ENCODE data around the gene BHLHE23.
"Not testable (repeated sequence)": the region's sequence is repeated elsewhere in the genome, so short reads cannot be mapped to it uniquely, and the experiment has no call there.

The BHLHE23 gene

DNA sequence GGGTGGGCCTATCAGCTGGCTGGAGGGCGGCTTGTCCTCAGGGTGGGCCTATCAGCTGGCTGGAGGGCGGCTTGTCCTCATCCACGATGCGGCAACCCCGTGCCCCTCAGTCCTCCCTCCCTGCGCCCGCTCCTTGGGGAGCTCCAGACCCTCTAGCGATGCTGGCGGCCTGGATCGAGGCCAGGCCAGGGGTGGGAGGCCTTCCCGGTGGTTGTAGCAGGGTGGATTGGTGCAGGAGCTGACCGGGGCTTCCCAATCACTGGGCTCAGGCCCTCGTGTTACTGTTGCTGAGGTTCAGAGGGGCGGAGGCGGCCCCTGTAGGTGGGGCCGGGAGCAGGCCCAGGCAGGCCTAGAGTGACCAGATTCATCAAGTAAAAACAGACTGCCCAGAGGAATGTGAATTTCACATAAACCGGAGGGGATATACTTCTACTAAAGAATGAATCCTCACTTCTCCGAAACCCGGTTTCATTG, 45.4 kb downstream of the BHLHE23 start:
- no peak for DNase-seq (ENCODE audit: low read depth)

DNA sequence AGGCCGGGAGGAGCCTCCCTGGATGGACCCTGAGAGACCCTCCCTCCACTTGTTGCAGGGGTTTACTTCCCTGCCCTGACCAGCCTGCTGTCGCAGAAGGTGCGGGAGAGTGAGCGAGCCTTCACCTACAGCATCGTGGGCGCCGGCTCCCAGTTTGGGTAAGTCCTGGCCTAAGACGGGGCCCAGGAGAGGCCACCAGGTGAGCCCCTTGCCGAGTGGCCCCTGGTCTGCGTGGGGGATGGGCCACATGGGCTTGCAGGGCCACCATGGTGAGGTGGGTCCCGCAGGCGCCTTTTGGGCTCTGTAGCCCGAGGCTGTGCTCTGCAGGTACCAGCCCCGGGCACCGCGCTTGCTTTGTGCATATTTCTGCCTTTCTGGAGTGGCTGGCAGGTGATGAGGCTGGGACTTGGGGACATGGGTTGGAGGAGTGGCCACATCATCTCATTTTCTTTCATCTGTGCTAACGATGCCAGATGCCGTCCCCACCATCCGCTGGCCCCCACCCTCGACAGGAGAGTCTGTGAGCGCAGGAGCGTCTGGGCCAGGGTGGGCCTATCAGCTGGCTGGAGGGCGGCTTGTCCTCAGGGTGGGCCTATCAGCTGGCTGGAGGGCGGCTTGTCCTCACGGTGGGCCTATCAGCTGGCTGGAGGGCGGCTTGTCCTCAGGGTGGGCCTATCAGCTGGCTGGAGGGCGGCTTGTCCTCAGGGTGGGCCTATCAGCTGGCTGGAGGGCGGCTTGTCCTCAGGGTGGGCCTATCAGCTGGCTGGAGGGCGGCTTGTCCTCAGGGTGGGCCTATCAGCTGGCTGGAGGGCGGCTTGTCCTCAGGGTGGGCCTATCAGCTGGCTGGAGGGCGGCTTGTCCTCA, 46.1 kb downstream of the BHLHE23 start:
- DNase-seq (ENCODE audit: low read depth), result not testable (repeated sequence)

DNA sequence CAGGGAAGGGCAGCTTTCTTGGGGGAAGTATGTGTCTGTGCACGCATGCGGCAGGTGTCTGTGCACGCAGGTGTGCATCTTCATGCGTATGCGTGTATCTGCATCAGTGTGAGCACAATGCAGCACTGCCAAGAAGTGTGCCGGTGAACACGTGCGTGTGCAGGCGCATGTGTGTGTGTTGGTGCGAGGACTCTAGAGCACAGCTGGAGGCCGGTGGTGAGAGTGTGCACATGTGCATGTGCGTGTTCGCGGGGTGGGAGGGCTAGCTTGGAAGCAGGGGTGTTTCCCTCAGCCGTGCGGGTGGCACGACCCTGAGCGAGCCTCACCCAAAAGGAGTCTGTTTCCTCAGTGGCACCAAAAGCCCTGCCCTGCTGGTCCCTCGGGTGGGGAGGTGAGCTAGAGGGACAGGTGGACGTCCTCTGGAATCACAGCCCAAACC, 46.7 kb downstream of the BHLHE23 start:
- no peak for DNase-seq (ENCODE audit: low read depth)

DNA sequence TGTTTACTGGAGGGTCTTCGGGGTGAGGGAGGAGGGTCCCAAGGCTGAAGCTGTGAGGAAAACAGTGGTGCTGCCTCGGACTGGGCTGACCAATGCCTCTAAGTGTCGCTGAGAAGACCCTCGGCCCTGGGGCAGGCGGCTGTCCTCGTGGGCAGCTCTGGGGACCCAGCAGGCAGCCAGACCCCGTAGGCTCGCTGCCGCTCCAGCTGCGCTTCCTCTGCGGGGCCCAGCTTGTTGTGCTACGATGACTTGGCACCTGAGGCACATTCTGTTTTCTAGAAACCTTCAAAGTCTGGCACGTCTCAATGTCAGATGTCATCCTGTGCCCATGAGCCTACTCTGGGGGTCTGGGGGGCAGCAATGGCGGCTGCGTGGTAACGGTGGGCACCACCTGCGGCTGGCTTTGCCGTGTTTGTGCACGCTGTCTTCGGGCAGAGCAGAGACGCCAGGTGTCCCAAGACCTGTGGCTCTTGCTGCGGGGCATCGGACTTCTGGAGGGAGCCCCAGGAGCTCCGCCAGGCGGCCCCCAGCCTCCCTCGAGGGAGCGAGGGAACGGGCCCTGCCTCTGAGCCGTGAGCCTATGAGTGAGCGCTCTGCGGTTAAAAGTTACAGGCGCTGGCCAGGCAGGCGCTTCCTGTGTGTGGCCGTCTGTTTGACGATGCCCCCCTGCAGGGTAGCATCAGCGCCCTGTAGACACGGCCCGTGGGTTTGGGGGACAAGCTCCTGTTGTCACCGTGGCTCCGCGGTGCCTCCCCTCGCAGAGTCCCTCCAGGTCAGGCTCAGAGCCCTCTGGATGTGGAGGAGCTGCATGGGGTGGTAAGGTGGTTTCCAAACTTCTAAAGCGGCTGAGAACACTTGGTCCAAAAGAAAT, 47.4 kb downstream of the BHLHE23 start:
- DNase-seq (ENCODE audit: low read depth), result no peak

DNA sequence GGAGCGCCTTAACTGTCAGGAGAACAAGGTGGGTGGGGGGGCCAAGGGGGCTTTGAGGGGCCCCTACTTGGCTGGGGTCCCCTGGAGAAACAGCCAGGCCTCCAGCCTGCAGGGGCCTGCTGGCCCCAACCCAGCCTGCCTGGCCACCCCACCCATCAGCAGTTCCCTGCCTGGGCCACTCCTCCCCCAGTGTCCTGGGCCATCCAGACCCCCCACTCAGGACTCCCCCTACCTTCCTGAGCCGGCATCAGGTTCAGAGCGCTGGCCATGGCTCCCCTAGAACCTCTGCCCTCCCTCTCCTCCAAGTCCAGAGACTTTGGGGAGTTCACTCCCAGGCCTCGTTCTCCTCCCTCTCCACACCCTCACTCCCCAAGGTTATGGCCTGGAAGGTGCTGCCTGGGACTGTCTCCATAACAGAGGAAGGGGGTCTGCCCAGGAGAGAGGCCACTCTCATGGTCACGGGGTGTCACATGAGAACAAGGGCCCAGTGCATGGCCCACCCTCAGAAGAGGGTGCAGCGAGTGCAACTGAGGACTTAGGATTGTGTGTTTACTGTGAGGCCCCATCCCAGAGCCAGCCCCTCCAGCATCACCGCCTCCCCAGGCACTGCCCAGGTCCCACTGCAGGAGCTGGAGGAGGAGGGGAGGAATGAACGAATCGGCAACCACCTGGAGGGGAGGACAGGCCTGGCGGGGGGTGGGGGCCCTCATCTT, 48.2 kb downstream of the BHLHE23 start:
- no peak for DNase-seq (ENCODE audit: low read depth)

DNA sequence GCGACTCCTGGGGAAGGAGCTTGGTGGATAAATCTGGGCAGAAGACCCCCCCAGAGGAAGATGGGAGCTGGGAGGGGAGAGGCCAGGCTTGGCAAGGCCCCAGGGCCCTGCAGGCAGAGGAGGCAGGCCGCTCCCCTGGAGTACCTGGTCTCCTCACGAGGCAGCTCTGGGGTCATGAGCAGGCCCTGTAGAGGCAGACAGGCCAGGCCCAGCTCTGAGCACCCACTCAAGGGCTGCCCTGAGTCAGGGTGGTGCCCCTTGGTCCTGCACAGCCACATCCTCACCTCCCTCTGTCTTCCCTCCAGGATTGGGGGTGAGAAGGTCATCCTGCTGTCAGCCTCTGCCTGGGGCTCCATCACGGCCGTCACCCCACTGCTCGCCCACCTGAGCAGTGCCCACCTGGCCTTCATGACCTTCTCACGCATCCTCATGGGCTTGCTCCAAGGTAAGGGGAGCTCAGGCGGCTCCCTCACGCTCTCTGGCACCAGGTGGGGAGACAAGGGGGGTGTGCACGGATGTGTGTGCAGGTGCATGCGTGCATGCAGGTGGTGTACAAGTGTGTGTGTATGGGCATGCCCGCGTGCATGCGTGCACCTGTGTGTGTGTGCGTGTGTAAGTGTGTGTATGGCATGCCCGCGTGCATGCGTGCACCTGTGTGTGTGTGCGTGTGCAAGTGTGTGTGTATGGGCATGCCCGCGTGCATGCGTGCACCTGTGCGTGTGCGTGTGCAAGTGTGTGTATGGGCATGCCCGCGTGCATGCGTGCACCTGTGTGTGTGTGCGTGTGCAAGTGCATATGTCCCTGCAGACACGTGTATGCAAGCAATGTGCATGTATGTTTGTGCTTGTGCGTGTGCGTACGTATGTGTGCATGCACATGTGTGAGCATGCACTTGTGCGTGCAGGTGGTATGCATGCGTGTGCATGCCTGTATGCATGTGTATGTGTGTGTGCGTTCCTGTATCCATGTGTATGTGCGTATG, 49.3 kb downstream of the BHLHE23 start:
- no peak for DNase-seq (ENCODE audit: low read depth)

DNA sequence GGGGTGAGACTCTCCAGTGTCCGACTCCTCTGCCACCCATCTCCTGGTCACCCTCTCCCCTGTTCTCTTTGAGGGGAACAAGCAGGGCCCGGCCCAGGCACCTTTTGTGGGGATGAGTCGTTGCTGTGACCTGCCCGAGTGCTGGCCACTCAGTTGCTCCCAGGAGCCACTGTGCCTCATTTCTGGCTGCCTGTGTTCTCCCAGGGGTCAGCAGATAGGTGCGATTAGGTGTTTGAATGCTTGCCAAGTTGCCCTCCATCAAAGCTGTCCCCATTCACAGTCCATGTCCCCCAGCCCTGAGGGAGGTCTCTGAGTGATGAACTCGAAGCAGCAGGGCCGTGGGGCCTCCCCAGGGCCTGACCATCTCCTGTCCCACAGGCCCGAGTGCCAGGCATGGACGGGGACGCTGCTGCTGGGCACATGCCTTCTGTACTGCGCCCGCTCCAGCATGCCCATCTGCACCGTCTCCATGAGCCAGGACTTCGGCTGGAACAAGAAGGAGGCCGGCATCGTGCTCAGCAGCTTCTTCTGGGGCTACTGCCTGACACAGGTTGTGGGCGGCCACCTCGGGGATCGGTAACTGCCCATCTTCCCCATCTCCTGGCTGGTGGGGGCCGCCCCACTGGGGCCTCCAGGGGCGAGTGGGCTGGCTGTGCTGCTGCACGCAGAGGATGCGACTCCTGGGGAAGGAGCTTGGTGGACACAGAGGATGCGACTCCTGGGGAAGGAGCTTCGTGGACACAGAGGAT, 50.2 kb downstream of the BHLHE23 start:
- DNase-seq (ENCODE audit: low read depth), result no peak

Data from activated T-helper 1 cell treated with Interleukin-2 at 50 U/mL for 16 hours (primary cell).